Heart left ventricle (tissue), 13 donors: Measurements from ENCODE around the gene ALDOB.

Experiments used
- POLR2A ChIP-seq, 2 donors: fragments of 450-650 bp; IDR thresholded peaks; one replicate each; pipeline ENCODE4 v1.6.1; 2017; ENCODE audit warnings: antibody characterized with exemption in 2 of 2, mild to moderate bottlenecking in 2 of 2, moderate library complexity in 2 of 2
- TF ChIP-seq, protein P1 (sequence below), 12 donors: fragments of 200-600 bp; sonication (generic) in 4 of 12; IDR thresholded peaks; one replicate each; pipeline versions ENCODE4 v1.5.0 to v1.8.0; 2018 to 2022; ENCODE audit warnings: antibody characterized with exemption in 12 of 12, mild to moderate bottlenecking in 5 of 12
- donor health status: ischemic (EF 13 %, LVEDD 7.1; RV severe dilation, severe dysfunction).
- donor health status: DM: no; HTN: yes; CAD: no.
- donor health status: DM: no; HTN: no; CAD: no.
- donor health status: ischemic (EF 25% LVEDD 6.9; RV normal size, moderate dysfunction).
- donor health status: ischemic (EF 25% LVEDD 5.7; RV mildly dilated, moderate dysfunction).
- donor health status: ischemic (EF 35%, LVEDD 5.7; RV mildly dilated, moderate dysfunction).
- donor health status: nonischemic (EF 11% LVEDD 7.7; RV severe dilation, severe dysfunction).
- donor health status: DM: yes; HTN: yes; CAD: no.
- donor health status: PGD.
- donor health status: ischemic (EF 29% LVEDD 5.4; RV normal size, mild dysfunction).
- donor health status: nonischemic (EF 23%, LVEDD 6.1; RV moderate dilation, normal function).

DNA sequence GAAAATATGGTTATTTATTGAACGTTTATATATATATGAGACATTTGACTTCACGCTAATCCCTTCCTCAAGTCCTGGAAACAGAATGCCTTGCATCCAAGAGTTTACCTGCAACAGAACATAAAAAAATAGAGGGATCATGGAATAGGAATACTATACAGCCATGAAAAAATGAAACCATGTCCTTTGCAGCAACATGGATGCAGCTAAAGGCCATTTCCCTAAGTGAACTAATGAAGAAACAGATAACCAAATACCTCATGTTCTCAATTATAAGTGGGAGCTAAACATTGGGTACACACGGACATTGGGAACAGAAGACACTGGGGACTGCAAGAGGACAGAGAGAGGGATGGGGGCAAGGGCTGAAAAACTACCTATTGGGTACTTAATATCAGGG, 63.8 kb downstream of the ALDOB start:
- TF ChIP-seq, protein P1, sequence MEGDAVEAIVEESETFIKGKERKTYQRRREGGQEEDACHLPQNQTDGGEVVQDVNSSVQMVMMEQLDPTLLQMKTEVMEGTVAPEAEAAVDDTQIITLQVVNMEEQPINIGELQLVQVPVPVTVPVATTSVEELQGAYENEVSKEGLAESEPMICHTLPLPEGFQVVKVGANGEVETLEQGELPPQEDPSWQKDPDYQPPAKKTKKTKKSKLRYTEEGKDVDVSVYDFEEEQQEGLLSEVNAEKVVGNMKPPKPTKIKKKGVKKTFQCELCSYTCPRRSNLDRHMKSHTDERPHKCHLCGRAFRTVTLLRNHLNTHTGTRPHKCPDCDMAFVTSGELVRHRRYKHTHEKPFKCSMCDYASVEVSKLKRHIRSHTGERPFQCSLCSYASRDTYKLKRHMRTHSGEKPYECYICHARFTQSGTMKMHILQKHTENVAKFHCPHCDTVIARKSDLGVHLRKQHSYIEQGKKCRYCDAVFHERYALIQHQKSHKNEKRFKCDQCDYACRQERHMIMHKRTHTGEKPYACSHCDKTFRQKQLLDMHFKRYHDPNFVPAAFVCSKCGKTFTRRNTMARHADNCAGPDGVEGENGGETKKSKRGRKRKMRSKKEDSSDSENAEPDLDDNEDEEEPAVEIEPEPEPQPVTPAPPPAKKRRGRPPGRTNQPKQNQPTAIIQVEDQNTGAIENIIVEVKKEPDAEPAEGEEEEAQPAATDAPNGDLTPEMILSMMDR (IDR thresholded peaks at IDR 0.05): no peak
- TF ChIP-seq POLR2A (IDR thresholded peaks at IDR 0.05): no peak
